NB4 (cell line): ENCODE data around the gene SLC30A1.

Experiments used
- DNase-seq: peaks from one replicate; pipeline ENCODE4 v3.0.0; 2010; ENCODE audit warnings: low read depth
- H3K4me3 ChIP-seq: one replicate; pipeline ENCODE4 v1.5.1; 2011; ENCODE audit warnings: mild to moderate bottlenecking, low read depth, low read length, moderate library complexity
- MYC ChIP-seq: IDR thresholded peaks from 2 replicates; pipeline ENCODE4 v1.6.1; 2011; ENCODE audit warnings: low read depth, low read length
- POLR2A ChIP-seq: IDR thresholded peaks from 2 replicates; pipeline ENCODE4 v1.6.1; 2011; ENCODE audit warnings: mild to moderate bottlenecking; ENCODE audit not compliant: insufficient read length; ENCODE audit errors: extremely low read depth
- TF ChIP-seq, protein P1 (sequence below): IDR thresholded peaks from 2 replicates; pipeline ENCODE4 v1.6.1; 2011; ENCODE audit warnings: low read depth, low read length
- TF ChIP-seq, protein P2 (sequence below): IDR thresholded peaks from one replicate; pipeline ENCODE4 v1.5.1; 2012; ENCODE audit warnings: low read depth, low read length

SLC30A1 gene

DNA sequence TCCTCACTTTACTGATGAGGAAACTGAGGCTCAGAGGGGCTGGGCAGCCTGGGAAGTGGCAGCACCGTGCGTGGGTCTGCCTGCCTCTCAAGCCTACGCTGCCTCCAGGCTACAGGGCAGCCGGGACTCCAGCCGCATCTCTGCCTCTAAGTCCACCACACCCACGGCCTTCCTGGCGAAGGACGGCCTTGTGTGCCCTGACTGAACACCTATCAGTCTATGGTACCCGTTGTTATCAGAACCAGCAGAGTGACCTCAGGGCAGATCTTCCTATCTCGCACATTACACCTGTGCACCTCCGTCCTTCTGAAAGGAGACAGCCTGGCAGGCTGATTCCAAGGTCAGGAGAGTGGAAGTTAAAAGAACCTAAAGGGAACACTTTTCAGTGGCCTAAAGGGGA is 35.7 kb upstream of the SLC30A1 start:
- TF ChIP-seq MYC = no peak
- TF ChIP-seq, protein P1, sequence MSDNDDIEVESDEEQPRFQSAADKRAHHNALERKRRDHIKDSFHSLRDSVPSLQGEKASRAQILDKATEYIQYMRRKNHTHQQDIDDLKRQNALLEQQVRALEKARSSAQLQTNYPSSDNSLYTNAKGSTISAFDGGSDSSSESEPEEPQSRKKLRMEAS = no peak
- no peak for TF ChIP-seq POLR2A
- TF ChIP-seq, protein P2, sequence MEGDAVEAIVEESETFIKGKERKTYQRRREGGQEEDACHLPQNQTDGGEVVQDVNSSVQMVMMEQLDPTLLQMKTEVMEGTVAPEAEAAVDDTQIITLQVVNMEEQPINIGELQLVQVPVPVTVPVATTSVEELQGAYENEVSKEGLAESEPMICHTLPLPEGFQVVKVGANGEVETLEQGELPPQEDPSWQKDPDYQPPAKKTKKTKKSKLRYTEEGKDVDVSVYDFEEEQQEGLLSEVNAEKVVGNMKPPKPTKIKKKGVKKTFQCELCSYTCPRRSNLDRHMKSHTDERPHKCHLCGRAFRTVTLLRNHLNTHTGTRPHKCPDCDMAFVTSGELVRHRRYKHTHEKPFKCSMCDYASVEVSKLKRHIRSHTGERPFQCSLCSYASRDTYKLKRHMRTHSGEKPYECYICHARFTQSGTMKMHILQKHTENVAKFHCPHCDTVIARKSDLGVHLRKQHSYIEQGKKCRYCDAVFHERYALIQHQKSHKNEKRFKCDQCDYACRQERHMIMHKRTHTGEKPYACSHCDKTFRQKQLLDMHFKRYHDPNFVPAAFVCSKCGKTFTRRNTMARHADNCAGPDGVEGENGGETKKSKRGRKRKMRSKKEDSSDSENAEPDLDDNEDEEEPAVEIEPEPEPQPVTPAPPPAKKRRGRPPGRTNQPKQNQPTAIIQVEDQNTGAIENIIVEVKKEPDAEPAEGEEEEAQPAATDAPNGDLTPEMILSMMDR = no peak

DNA sequence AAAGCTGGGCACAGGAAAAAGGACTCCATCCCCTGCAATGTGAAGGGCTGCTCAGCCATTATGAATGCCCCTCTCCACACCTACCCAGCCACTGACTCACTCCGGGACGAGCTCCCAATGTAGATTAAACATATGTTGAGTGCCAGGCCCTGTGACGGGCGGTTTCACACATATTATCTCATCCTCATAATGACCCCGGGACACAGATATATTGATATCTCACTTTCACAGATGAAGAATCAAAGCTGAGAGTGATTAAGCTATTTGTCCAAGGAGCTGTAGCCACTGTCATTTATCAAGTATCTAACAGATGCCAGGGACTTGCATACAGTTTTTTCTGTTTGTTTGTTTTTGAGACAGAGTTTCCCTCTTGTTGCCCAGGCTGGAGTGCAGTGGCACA is 35.0 kb upstream of the SLC30A1 start:
- no peak for DNase-seq
- TF ChIP-seq MYC = no peak
- TF ChIP-seq, protein P2 = no peak
- no peak for TF ChIP-seq POLR2A
- TF ChIP-seq, protein P1 = no peak
- H3K4me3 ChIP-seq = no peak overlapping the region

More for the DNA sequence above, 35.7 kb upstream of the SLC30A1 start:
- DNase-seq = no peak
- no peak overlapping the region for H3K4me3 ChIP-seq

DNA sequence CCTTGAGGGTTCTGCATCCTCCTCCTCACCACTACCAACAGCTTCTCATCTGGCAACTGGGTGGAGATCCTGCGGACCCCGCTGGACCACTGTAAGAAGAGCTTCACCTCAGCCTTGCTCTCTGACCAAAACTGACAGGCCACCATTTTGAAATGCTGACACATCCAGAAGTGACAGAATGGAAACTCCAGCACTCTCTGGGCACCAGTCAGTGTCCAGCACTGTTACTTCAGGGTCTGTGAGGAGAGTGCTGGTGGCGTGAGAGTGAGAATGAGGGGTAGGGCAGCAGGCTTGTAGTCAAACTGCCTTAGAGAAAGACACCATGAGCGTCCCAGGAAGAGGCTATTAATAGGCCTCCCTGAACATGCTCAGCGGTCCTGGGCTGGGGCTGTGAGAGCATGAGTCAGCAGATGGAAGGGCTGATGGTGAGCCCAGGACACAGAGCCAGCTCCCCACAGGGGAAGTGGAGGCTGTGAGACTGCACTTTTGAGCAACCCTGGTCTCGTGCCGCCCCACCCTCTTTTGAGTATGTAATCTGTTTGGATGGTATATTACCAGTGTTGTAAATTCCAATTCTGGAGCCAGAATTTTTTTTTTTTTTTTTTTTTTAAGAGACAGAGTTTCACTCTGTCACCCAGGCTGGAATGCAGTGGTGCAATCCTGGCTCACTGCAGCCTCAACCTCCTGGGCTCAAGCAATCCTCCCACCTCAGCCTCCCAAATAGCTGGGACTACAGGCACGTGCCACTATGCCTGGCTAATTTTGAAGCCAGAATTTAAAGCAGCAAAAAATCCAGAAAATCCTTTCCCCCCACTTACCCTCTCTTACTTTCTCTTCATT is 34.4 kb upstream of the SLC30A1 start:
- DNase-seq = peak; percentile 95
- no peak overlapping the region for H3K4me3 ChIP-seq
- no peak for TF ChIP-seq POLR2A
- TF ChIP-seq, protein P1 = peak; percentile 62
- TF ChIP-seq MYC = peak; percentile 45; the same call in 1 of the 2 replicates

DNA sequence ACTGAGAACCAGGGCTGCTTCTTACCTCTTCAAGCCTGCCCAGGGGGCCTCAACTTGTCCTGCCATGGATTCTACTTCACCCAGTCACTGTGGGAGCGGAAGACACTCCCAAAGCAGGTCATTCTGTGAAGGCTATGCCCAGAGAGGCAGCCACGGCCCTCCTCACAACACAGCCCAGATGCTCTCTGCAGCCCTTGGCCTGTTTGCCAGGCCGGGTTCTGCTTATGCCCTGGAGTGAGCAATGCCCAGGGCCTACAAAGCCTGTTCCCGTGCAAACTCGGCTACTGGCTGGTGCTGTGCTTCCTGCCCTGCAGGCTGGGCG is 33.8 kb upstream of the SLC30A1 start:
- H3K4me3 ChIP-seq = no peak overlapping the region
- DNase-seq = no peak
- TF ChIP-seq, protein P2 = no peak
- TF ChIP-seq MYC (no peak), POLR2A (no peak)
- TF ChIP-seq, protein P1 = no peak

DNA sequence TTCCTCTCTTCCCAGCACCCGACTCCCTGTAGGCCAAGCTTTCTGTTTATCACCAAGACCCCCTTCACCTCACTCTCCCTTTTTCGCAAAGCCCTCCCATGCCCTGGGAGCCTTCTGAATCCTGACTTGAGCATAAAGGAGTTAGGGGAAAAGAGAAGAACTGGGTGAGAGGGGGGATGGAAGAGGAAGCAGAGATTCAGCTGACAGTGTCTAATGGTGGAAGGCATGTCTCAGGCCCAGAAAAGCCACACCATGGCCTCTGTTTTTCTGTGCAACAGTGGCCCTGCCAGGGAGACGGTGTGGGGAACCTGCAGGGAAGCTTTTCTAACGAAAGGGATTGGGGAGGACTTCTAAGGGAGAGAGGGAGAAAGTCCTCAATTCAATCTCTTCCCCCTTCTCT is 32.9 kb upstream of the SLC30A1 start:
- no peak overlapping the region for H3K4me3 ChIP-seq
- DNase-seq = no peak
- TF ChIP-seq MYC (no peak), POLR2A (no peak)
- TF ChIP-seq, protein P1 = no peak
- TF ChIP-seq, protein P2 = no peak

DNA sequence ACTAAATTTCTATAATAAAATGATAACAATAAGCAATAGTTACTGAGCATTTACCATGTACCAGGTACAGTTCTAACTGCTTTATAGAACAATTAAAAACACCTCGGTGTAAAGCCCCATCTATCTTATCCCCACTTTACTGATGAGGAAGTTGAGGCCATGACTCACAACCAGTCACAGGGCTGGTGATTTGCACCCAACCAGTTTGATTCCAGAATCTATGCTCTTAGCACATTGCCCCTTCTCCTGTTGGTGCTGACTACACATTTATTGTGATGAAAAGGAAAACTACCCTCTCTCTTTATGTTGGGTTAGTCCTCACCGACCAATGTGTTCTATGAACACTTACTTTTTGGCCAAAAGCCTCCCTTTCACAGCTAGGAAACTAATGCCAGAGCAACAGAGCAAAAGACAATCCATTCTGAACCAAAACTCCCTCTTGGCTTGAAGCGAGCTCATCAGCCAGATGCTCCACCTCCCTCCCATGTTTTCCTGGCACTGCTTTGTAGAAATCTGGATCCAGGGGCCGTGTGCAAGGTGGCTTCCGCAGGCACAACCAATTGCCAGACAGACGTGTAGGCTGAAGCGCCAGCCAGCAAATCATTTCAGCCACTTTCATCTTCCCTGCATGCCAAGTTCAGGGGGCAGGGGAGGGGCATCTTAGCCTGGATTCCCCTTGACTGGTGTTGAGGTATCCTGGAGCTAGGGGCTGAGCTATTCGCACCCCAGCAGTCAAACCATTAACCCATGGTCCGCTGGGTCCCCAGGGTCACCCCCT is 32.0 kb upstream of the SLC30A1 start:
- peak; percentile 55 for DNase-seq
- H3K4me3 ChIP-seq = no peak overlapping the region

More for the DNA sequence above, 32.0 kb upstream of the SLC30A1 start:
- TF ChIP-seq POLR2A (no peak), MYC (no peak)
- TF ChIP-seq, protein P1 = no peak
- TF ChIP-seq, protein P2 = no peak
